H1 (cell line): ENCODE results near the gene CDC5L.

Experiments
- ATF2 ChIP-seq: IDR thresholded peaks from 2 replicates; pipeline ENCODE4 v1.6.1; 2012; ENCODE audit warnings: low read length, inconsistent platforms
- CTCF ChIP-seq, 3 experiments: IDR thresholded peaks; 1 replicate in 2 of 3; 2 replicates in 1 of 3; pipeline versions ENCODE4 v1.5.1 to v1.6.1; 2011; ENCODE audit warnings: low read length in 3 of 3, mild to moderate bottlenecking in 3 of 3, inconsistent platforms in 2 of 3, low read depth in 1 of 3, moderate library complexity in 1 of 3; ENCODE audit not compliant: insufficient read depth in 1 of 3; ENCODE audit errors: control extremely low read depth in 1 of 3
- EP300 ChIP-seq, 2 experiments: IDR thresholded peaks; 1 replicate in 1 of 2; 2 replicates in 1 of 2; pipeline ENCODE4 v1.6.1; 2011 to 2012; ENCODE audit warnings: low read depth in 2 of 2, low read length in 2 of 2, mild to moderate bottlenecking in 2 of 2, borderline replicate concordance in 1 of 2, inconsistent platforms in 1 of 2, moderate library complexity in 1 of 2
- MAX ChIP-seq: IDR thresholded peaks from 2 replicates; pipeline ENCODE4 v1.6.1; 2012; ENCODE audit warnings: inconsistent platforms
- SP2 ChIP-seq: IDR thresholded peaks from 2 replicates; pipeline ENCODE4 v1.6.1; 2012; ENCODE audit warnings: mild to moderate bottlenecking, low read length, inconsistent platforms
- ZNF274 ChIP-seq: IDR thresholded peaks from 2 replicates; pipeline ENCODE4 v1.7.0; 2012; ENCODE audit warnings: low read length, borderline replicate concordance; ENCODE audit errors: extremely low read depth

GRCh38 chr6:44498436-44498835, 110.9 kb downstream of the CDC5L start:
- TF ChIP-seq CTCF (IDR thresholded peaks at IDR 0.05; ENCODE audit: control extremely low read depth in 1 of 3, insufficient read depth in 1 of 3, low read depth in 1 of 3, low read length in 3 of 3) (no peak), ZNF274 (no peak), SP2 (no peak), ATF2 (no peak), MAX (no peak), EP300 (IDR thresholded peaks at IDR 0.05; ENCODE audit: borderline replicate concordance in 1 of 2, low read depth in 2 of 2, low read length in 2 of 2) (no peak)
